IMR-90 (cell line): ENCODE data around the gene RYR2. TPM values are rescaled to one million over a fixed set of nuclear protein-coding genes. Genes with fewer than 3 reads are reported as not detected.
A peak's percentile ranks its signal among the peaks of the same experiment; 100 is the strongest.

Experiments used
- ATAC-seq: fragments of 200-7000 bp; cut with Tn5 transposase; 2 replicates; pipeline ENCODE4 v1.9.1; 2020; ENCODE audit warnings: low read depth, mild to moderate bottlenecking, moderate library complexity
- BruUV-seq: library from RNA; stranded (reverse); fragments of 400-500 nt; replicated peaks from 2 replicates; lab custom pipeline; 2021; lab: Mats Ljungman, UMichigan
- CTCF ChIA-PET: fragments of 300-600 bp; formaldehyde crosslinking; extraction: SDS; loops from one replicate; lab custom pipeline; 2021; ENCODE audit warnings: antibody characterized with exemption; lab: Yijun Ruan, JAX
- POLR2A ChIA-PET: fragments of 300-600 bp; sonication (Branson Sonifier 250); formaldehyde crosslinking; loops from one replicate; lab custom pipeline; 2022; ENCODE audit warnings: antibody characterized with exemption; ENCODE audit not compliant: unreplicated experiment; lab: Charles Lee
- DNase-seq: peaks from one replicate; pipeline ENCODE4 v3.0.0; 2013
- H2AFZ ChIP-seq: replicated peaks from 2 replicates; pipeline ENCODE3; 2013; ENCODE audit warnings: low read length, mild to moderate bottlenecking; ENCODE audit not compliant: poor library complexity
- H2AK5ac ChIP-seq: 2 replicates; pipeline ENCODE4 v1.6.1; 2013; ENCODE audit warnings: low read depth, low read length, inconsistent platforms
- H2AK9ac ChIP-seq: replicated peaks from 2 replicates; pipeline ENCODE3; 2013; ENCODE audit warnings: mild to moderate bottlenecking, low read depth, low read length, moderate library complexity; ENCODE audit not compliant: poor library complexity
- H2BK120ac ChIP-seq: 2 replicates; pipeline ENCODE4 v1.6.1; 2013; ENCODE audit warnings: low read depth, low read length, inconsistent platforms
- H2BK15ac ChIP-seq: 3 replicates; pipeline ENCODE4 v1.6.1; 2013; ENCODE audit warnings: low read depth, low read length, inconsistent platforms
- H2BK20ac ChIP-seq: 2 replicates; pipeline ENCODE4 v1.6.1; 2013; ENCODE audit warnings: low read depth, mild to moderate bottlenecking, inconsistent platforms, low read length, moderate library complexity
- H2BK5ac ChIP-seq: 2 replicates; pipeline ENCODE4 v1.6.1; 2013; ENCODE audit warnings: mild to moderate bottlenecking, low read depth, low read length, inconsistent platforms; ENCODE audit not compliant: poor library complexity, severe bottlenecking
- H3K14ac ChIP-seq: replicated peaks from 2 replicates; pipeline ENCODE4 v1.6.1; 2013; ENCODE audit warnings: low read depth, low read length, inconsistent platforms
- H3K18ac ChIP-seq: 2 replicates; pipeline ENCODE4 v1.6.1; 2013; ENCODE audit warnings: low read depth, low read length, control low read depth
- H3K23ac ChIP-seq: 2 replicates; pipeline ENCODE4 v1.6.1; 2013; ENCODE audit warnings: low read depth, low read length, inconsistent platforms
- H3K27ac ChIP-seq: 2 replicates; pipeline ENCODE4 v1.5.1; 2013; ENCODE audit warnings: mild to moderate bottlenecking, control low read depth, low read length; ENCODE audit not compliant: insufficient read depth
- H3K27me3 ChIP-seq: 2 replicates; pipeline ENCODE4 v1.6.1; 2013; ENCODE audit warnings: low read length; ENCODE audit not compliant: control insufficient read depth, insufficient read depth
- H3K36me3 ChIP-seq: 2 replicates; pipeline ENCODE4 v1.6.1; 2013; ENCODE audit warnings: low read length, mixed read lengths; ENCODE audit not compliant: control insufficient read depth, insufficient read depth
- H3K4ac ChIP-seq: 2 replicates; pipeline ENCODE4 v1.6.1; 2013; ENCODE audit warnings: low read depth, low read length, inconsistent platforms
- H3K4me1 ChIP-seq: 2 replicates; pipeline ENCODE4 v1.6.1; 2013; ENCODE audit warnings: low read length, mixed read lengths; ENCODE audit not compliant: control insufficient read depth, insufficient read depth
- H3K4me2 ChIP-seq: 2 replicates; pipeline ENCODE4 v1.6.1; 2013; ENCODE audit warnings: low read depth, mild to moderate bottlenecking, control low read depth, low read length, moderate library complexity
- H3K4me3 ChIP-seq: 2 replicates; pipeline ENCODE4 v1.5.1; 2013; ENCODE audit warnings: low read depth, mild to moderate bottlenecking, control low read depth, low read length, moderate library complexity; ENCODE audit not compliant: insufficient read depth
- H3K56ac ChIP-seq: 2 replicates; pipeline ENCODE4 v1.6.1; 2013; ENCODE audit warnings: low read length, inconsistent platforms; ENCODE audit not compliant: insufficient read depth; ENCODE audit errors: extremely low read depth
- H3K79me1 ChIP-seq, 2 experiments: 2 replicates each; pipeline ENCODE4 v1.6.1; 2013; ENCODE audit warnings: low read length in 2 of 2, inconsistent platforms in 1 of 2, low read depth in 1 of 2
- H3K9ac ChIP-seq: 2 replicates; pipeline ENCODE4 v1.6.1; 2013; ENCODE audit warnings: low read depth, low read length, control low read depth
- H3K9me1 ChIP-seq: 2 replicates; pipeline ENCODE4 v1.6.1; 2013; ENCODE audit warnings: low read length, inconsistent platforms; ENCODE audit not compliant: insufficient read depth
- H3K9me3 ChIP-seq: 2 replicates; pipeline ENCODE4 v1.6.1; 2013; ENCODE audit warnings: low read length; ENCODE audit not compliant: control insufficient read depth, insufficient read depth
- H4K20me1 ChIP-seq: 2 replicates; pipeline ENCODE4 v1.6.1; 2013; ENCODE audit warnings: low read length, inconsistent platforms; ENCODE audit not compliant: insufficient read depth
- H4K5ac ChIP-seq: 2 replicates; pipeline ENCODE4 v1.6.1; 2013; ENCODE audit warnings: mild to moderate bottlenecking, low read depth, low read length, control low read depth
- H4K8ac ChIP-seq, 2 experiments: 2 replicates each; pipeline ENCODE4 v1.6.1; 2013; ENCODE audit warnings: low read depth in 2 of 2, low read length in 2 of 2, control low read depth in 1 of 2, inconsistent platforms in 1 of 2
- H4K91ac ChIP-seq: 2 replicates; pipeline ENCODE4 v1.6.1; 2013; ENCODE audit warnings: low read depth, low read length, inconsistent platforms; ENCODE audit not compliant: insufficient read depth
- MAZ ChIP-seq: IDR thresholded peaks from 2 replicates; pipeline ENCODE4 v1.6.1; 2012; ENCODE audit warnings: low read depth, mild to moderate bottlenecking, low read length, improper control_type of control experiment, moderate library complexity, borderline replicate concordance
- NFE2L2 ChIP-seq: fragments of 150-350 bp; IDR thresholded peaks from 2 replicates; pipeline ENCODE4 v1.6.1; 2016; ENCODE audit warnings: low read depth, mild to moderate bottlenecking, low read length
- RAD21 ChIP-seq: IDR thresholded peaks from 2 replicates; pipeline ENCODE4 v1.6.1; 2012; ENCODE audit warnings: low read length, improper control_type of control experiment
- RCOR1 ChIP-seq: IDR thresholded peaks from 2 replicates; pipeline ENCODE4 v1.6.1; 2012; ENCODE audit warnings: mild to moderate bottlenecking, low read length, improper control_type of control experiment; ENCODE audit not compliant: insufficient replicate concordance
- WGBS, 2 experiments: methylation state at CpG; one replicate each; pipeline versions ENCODE4 v1.1.5 to v1.1.7; 2013; ENCODE audit warnings: missing lambda C conversion rate in 2 of 2; ENCODE audit not compliant: insufficient read length in 1 of 2; ENCODE audit errors: extremely low coverage in 2 of 2; 5-methylcytosine and 5-hydroxymethylcytosine counted together
- dilution Hi-C: fragments of 300-500 bp; cut with HindIII; formaldehyde crosslinking; loops from one replicate; pipeline ENCODE4 v1.14.3; 2018; ENCODE audit warnings: low sequenced_read_pairs; ENCODE audit not compliant: unreplicated experiment
- in situ Hi-C: fragments of 300-500 bp; cut with MboI; formaldehyde crosslinking; loops from 3 replicates; pipeline ENCODE4 v1.14.3; 2019; ENCODE audit warnings: low sequenced_read_pairs, inconsistent platforms, mixed read lengths
- intact Hi-C: fragments of 100-400 bp; cut with micrococcal nuclease; formaldehyde crosslinking; loops from 2 replicates; pipeline ENCODE4 v1.10.0; 2022
- polyA plus RNA-seq, 3 experiments: library from polyadenylated mRNA; depleted of rRNA; stranded (reverse); fragments of >200 nt; gene quantifications; 2 replicates each; pipeline ENCODE4 v1.2.3, GENCODE V29; 2012; ENCODE audit warnings: low replicate concordance in 1 of 3
- total RNA-seq: library from RNA; depleted of rRNA; stranded (reverse); fragments of >200 nt; gene quantifications from 2 replicates; pipeline ENCODE4 v1.2.3, GENCODE V29; 2012
- TF ChIP-seq, protein P1 (sequence below): conservative IDR thresholded peaks from 2 replicates; pipeline ENCODE4 v1.5.1; 2012; ENCODE audit warnings: mild to moderate bottlenecking, low read depth, low read length, improper control_type of control experiment

Gene RYR2
- total and polyA plus RNA-seq, 2 of the 4 experiments (the other 2 are of a cell fraction): not detected

DNA sequence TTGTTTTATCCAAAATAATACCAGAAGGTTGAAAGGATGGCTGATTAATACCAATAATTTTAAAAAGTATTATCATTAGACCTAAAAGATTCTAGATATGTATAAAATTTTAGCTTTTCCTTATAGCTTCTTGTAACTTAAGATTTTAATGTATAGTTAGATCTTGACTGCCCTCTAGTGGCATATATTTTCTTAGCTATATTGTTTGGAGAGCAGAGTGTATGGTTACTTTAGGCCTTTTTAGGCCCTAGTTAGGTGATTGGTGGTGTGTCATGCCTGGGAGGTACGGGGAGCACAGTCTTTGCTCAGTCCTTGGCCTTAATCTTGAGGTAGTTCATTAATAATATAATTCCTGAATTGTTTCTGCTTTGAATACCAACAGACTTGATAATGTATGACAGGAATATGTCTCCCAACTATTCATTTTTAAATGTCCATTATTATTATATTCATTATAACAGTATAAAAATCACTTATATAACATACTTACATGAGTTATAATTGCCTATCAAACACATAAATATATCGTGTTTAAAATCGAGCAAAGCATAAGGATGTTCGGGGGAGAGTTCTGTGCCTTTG lies 520.3 kb downstream of the RYR2 start:
- Histone ChIP-seq H4K5ac (no peak overlapping the region), H3K4me3 (no peak overlapping the region), H4K20me1 (no peaks in the 10 kb centered on the region), H4K91ac (no peak overlapping the region), H3K9me1 (no peaks in the 10 kb centered on the region), H3K4ac (no peak overlapping the region), H2AFZ (no peak overlapping the region), H3K27me3 (no peaks in the 10 kb centered on the region), H3K18ac (no peak overlapping the region), H3K79me1 (no peaks in the 10 kb centered on the region), H4K8ac (no peak overlapping the region), H3K14ac (no peak overlapping the region), H3K9me3 (no peaks in the 10 kb centered on the region; the same call in 1 of the 2 replicates), H2BK20ac (no peak overlapping the region), H3K4me1 (no peaks in the 10 kb centered on the region), H3K36me3 (no peaks in the 10 kb centered on the region), H3K4me2 (no peak overlapping the region), H2BK120ac (no peak overlapping the region), H2AK9ac (no peak overlapping the region), H2AK5ac (no peak overlapping the region), H2BK15ac (no peak overlapping the region), H3K23ac (no peak overlapping the region), H3K56ac (no peak overlapping the region), H2BK5ac (no peak overlapping the region), H3K9ac (no peak overlapping the region), H3K27ac (no peak overlapping the region)
- BruUV-seq: no TSS peak
- no CpG with 5 or more reads among the region's 4 CpGs for WGBS, 2 experiments
- intact Hi-C loops: loop anchor here (1.0 to 10.0 kb wide), 4 partner anchors 172 to 953 kb away; no protein-coding TSS in a partner anchor
- ATAC-seq (peak; percentile 75), DNase-seq (peak; percentile 69)
- TF ChIP-seq NFE2L2: no peak
- TF ChIP-seq, protein P1, sequence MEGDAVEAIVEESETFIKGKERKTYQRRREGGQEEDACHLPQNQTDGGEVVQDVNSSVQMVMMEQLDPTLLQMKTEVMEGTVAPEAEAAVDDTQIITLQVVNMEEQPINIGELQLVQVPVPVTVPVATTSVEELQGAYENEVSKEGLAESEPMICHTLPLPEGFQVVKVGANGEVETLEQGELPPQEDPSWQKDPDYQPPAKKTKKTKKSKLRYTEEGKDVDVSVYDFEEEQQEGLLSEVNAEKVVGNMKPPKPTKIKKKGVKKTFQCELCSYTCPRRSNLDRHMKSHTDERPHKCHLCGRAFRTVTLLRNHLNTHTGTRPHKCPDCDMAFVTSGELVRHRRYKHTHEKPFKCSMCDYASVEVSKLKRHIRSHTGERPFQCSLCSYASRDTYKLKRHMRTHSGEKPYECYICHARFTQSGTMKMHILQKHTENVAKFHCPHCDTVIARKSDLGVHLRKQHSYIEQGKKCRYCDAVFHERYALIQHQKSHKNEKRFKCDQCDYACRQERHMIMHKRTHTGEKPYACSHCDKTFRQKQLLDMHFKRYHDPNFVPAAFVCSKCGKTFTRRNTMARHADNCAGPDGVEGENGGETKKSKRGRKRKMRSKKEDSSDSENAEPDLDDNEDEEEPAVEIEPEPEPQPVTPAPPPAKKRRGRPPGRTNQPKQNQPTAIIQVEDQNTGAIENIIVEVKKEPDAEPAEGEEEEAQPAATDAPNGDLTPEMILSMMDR: peak; percentile 50
- peak; percentile 37 for TF ChIP-seq RAD21
- no peak for TF ChIP-seq MAZ
- TF ChIP-seq RCOR1: no peak
- dilution Hi-C loops: no loop called here
- ChIA-PET POLR2A (no interaction called here), CTCF (interaction anchor here (0.6 to 1.4 kb wide), 11 partner anchors 10 to 953 kb away, joined by 3 to 8 read pairs (median 4); no protein-coding TSS in a partner anchor)
- in situ Hi-C loops: loop anchor here (10.0 to 25.0 kb wide), 3 partner anchors 808 to 1458 kb away; partner anchors contain the start of gene HEATR1
